ENCODE measurements around the gene AARS1.

DNA sequence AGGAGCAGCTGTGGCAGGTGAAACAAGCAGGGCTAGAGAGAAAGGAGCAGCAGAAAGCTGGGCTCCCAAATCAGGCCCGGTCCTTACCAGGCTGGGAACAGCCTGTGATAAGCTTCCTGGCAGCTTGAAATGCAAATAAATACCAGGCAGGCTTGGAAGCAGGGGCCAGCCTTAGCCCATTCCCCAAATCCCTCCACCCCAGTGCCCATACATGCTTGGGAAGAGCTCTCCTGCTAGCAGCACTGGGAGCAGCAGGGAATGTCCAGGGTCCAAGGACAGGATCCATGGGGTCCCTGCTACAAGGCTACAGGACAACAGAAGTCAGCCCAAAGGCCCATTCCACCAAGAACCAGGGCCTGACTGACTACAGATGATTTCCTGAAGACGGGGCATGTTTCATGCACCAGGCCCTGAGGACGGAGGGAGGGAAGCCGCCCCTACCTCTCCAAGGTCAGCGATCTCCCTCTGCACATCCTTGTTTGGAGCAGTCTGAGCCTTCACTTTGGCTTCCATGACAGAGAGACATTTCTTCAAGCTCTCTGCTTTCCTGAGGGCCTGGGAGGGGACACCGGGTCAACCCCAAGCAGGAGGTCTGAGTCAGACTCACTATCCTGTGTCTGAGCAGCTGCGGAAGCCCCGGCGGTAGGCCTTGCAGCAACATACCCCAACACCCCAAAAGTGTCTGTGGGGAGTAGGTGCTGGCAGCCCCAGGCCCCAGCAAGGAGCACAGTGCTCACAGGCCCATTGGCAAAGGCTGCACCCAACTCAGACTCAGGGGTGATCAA lies 34.9 kb downstream of the AARS1 start:
- TF ChIP-seq, protein P1, sequence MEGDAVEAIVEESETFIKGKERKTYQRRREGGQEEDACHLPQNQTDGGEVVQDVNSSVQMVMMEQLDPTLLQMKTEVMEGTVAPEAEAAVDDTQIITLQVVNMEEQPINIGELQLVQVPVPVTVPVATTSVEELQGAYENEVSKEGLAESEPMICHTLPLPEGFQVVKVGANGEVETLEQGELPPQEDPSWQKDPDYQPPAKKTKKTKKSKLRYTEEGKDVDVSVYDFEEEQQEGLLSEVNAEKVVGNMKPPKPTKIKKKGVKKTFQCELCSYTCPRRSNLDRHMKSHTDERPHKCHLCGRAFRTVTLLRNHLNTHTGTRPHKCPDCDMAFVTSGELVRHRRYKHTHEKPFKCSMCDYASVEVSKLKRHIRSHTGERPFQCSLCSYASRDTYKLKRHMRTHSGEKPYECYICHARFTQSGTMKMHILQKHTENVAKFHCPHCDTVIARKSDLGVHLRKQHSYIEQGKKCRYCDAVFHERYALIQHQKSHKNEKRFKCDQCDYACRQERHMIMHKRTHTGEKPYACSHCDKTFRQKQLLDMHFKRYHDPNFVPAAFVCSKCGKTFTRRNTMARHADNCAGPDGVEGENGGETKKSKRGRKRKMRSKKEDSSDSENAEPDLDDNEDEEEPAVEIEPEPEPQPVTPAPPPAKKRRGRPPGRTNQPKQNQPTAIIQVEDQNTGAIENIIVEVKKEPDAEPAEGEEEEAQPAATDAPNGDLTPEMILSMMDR (IDR thresholded peaks at IDR 0.05): no peak
- TF ChIP-seq EZH2 (IDR thresholded peaks at IDR 0.05): no peak
